ENCODE results near the gene FKBP2.

The FKBP2 gene

GRCh38 chr11:64286801-64287159 is 45.9 kb downstream of the FKBP2 start:
- no peak for DNase-seq

GRCh38 chr11:64287676-64288352 is 46.9 kb downstream of the FKBP2 start:
- no peak for DNase-seq

DNA sequence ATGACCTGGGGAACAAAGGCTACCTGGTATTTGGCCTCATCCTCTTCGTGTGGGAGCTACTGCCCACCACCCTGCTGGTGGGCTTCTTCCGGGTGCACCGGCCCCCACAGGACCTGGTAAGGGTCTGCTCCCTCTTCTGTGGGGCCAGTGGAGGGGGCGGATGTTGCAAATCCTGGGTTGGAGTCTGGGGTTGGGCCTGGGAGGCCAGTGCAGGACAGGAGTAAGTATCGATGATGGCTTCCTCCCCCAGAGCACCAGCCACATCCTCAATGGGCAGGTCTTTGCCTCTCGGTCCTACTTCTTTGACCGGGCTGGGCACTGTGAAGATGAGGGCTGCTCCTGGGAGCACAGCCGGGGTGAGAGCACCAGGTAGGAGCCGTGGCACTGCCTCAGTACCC is 47.5 kb downstream of the FKBP2 start:
- no peak for DNase-seq

DNA sequence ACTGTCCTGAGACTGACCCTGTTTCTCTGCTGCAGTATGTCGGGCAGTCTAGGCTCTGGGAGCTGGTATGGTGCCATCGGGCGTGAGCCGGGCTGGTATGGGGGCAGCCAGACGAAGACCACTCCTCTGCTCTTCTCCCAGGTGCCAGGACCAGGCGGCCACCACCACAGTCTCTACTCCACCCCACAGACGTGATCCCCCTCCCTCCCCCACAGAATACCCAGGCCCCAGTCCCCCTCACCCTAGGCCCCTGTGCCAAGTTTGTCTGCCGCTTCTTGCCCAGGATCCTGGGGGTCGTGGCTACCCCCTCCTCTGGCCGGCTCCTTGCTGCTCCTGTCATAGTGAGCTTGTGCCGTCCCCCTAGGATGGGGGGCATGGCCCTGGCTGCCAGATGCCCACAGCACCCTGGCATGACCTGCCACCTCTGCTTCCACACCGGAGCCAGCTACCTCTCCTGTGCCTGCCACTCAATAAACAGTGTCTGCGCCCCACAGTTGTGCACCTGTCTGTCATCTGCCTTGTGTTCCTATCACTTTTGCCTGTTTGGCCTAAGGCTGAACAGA is 48.2 kb downstream of the FKBP2 start:
- no peak for DNase-seq

GRCh38 chr11:64290352-64291261 is 49.7 kb downstream of the FKBP2 start:
- no peak for DNase-seq

DNA sequence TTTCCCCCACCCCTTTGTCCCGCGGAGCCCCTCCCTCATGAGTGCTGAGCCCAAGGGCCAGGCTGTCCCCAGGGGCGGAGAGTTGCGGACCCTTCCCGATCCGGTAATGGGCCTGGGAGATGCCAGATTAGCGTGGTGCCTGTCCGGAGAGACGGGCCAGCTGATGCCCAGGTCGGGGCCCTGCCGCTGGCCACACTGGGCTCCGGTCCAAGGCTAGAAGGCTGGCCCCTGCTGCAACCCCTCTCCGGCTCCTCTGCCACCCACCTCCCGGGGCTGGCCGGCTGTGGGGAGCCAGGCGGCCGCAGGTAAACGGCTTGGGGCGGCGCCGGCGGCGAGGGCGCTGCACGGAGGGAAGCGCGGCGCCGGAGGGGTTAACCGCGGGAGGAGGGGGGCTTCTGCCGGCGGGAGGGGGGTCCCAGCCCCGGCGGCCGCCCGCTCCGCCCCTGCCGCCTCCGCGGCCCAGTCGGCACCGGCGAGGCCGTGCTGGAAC is 50.4 kb downstream of the FKBP2 start, which contains the start of gene KCNK4:
TSS of gene KCNK4 (plus strand) at position 41 of the 490 bp plus-strand sequence. CDS start 1,717 bp downstream, outside the sequence.
- no peak for DNase-seq

DNA sequence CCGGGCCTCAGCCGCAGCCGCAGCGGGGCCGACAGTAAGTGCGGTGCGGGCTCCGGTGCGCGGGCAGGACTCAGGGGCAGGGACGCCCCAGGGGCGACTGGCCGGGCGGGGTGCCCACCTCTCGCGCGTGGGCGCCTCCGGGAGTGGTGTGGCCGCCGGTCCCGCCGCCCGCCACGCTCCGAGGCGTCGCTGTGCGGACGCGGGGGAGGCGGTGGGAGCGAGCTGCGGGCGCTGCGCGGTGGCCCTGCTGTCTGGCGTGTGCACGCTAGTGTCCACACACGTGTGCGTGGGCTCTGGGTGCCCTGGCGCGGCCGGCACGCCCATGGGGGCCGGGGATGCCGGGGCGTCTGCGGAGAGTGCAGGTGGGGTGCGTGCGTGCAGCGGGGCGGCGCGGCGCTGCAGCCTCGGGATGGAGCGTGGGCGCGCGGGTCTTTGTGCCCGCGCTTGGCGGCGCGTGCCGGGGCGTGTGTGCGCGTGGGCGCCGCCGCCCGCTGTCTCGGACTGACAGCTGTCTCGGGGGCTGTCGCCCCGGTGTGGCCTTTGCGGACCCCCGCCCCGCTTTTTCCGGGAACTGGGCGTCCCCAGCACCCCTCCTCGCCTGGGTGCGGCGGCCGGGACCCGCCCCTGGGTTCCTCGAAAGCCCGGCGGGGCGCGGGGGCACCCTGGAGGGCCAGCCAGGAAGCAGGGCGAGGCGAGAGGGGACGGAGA is 51.0 kb downstream of the FKBP2 start:
- no peak for DNase-seq

- DNase-seq, result no peak
Observed at GRCh38 chr11:64292460-64293254, 51.8 kb downstream of the FKBP2 start.
